Heart right ventricle (tissue), 16 donors: ENCODE results near the gene LYRM2. TPM values are rescaled to one million over a fixed set of nuclear protein-coding genes. Genes with fewer than 3 reads are reported as not detected.

Experiments
- ATAC-seq, 8 donors: fragments of 200-7000 bp; cut with Tn5 transposase; one replicate each; pipeline ENCODE4 v1.9.1; 2020; ENCODE audit warnings: mild to moderate bottlenecking in 8 of 8, moderate library complexity in 8 of 8, moderate number of reproducible peaks in 1 of 8
- DNase-seq, 2 donors: peaks; one replicate each; pipeline ENCODE4 v3.0.0-alpha.2; 2020
- H3K27ac ChIP-seq, 10 donors: fragments of 200-600 bp; sonication (generic) in 2 of 10; one replicate each; pipeline versions ENCODE4 v1.5.0 to v1.8.0; 2020 to 2022; ENCODE audit warnings: mild to moderate bottlenecking in 3 of 10
- H3K27me3 ChIP-seq, 7 donors: fragments of 200-600 bp; one replicate each; pipeline ENCODE4 v1.8.0; 2021 to 2022; ENCODE audit warnings: mild to moderate bottlenecking in 2 of 7
- H3K36me3 ChIP-seq, 9 donors: fragments of 200-600 bp; sonication (generic) in 1 of 9; one replicate each; pipeline versions ENCODE4 v1.5.0 to v1.8.0; 2020 to 2022; ENCODE audit warnings: mild to moderate bottlenecking in 2 of 9
- H3K4me1 ChIP-seq, 9 donors: fragments of 200-600 bp; sonication (generic) in 1 of 9; one replicate each; pipeline versions ENCODE4 v1.5.0 to v1.8.0; 2020 to 2022; ENCODE audit warnings: mild to moderate bottlenecking in 4 of 9
- H3K4me3 ChIP-seq, 10 donors: fragments of 200-600 bp; sonication (generic) in 2 of 10; one replicate each; pipeline versions ENCODE4 v1.5.0 to v1.8.0; 2020 to 2022; ENCODE audit warnings: mild to moderate bottlenecking in 7 of 10, moderate library complexity in 2 of 10
- H3K9me3 ChIP-seq, 11 donors: fragments of 200-600 bp in 10 of 11; sonication (generic) in 2 of 11; one replicate each; pipeline versions ENCODE4 v1.5.0 to v1.8.0; 2013 to 2022; ENCODE audit warnings: mild to moderate bottlenecking in 2 of 11, control low read depth in 1 of 11, moderate library complexity in 1 of 11
- CTCF ChIP-seq, 9 donors: fragments of 200-600 bp; sonication (generic) in 2 of 9; IDR thresholded peaks; one replicate each; pipeline versions ENCODE4 v1.5.0 to v1.8.0; 2021 to 2022; ENCODE audit warnings: antibody characterized with exemption in 9 of 9, mild to moderate bottlenecking in 5 of 9, moderate library complexity in 1 of 9
- WGBS, 2 donors: extraction: QIAGEN DNeasy Blood & Tissue Kit; methylation state at CpG; one replicate each; pipeline ENCODE4 v1.1.7; 2013; ENCODE audit warnings: inconsistent platforms in 1 of 2; 5-methylcytosine and 5-hydroxymethylcytosine counted together
- intact Hi-C, 10 donors: fragments of 100-400 bp; cut with DNase I; formaldehyde crosslinking; loops; one replicate each; pipeline versions ENCODE4 v1.11.1 to v1.14.2; 2022
- polyA plus RNA-seq, 2 donors: library from polyadenylated mRNA; stranded (reverse); fragments of 200-250 nt; gene quantifications; one replicate each; pipeline ENCODE4 v1.2.3, GENCODE V29; 2013
- total RNA-seq, 10 donors: library from RNA; stranded (reverse); fragmentation: NEBNext Ultra II Directional in 3 of 10; extraction: Animal tissue kit (Norgen Biotek cat#: 25700) in 3 of 10; gene quantifications; one replicate each; pipeline versions ENCODE4 v1.2.1 to v1.2.4, GENCODE V29; 2021 to 2023
- donor health status: Arrhythmogenic right ventricular cardiomyopathy.
- donor health status: ischemic (EF 13 %, LVEDD 7.1; RV severe dilation, severe dysfunction).
- donor health status: healthy with polysubstance abuse.
- donor health status: DM: no; HTN: yes; CAD: no.
- donor health status: DM: no; HTN: no; CAD: no.
- donor health status: ischemic (EF 25% LVEDD 6.9; RV normal size, moderate dysfunction).
- donor health status: ischemic (EF 25% LVEDD 5.7; RV mildly dilated, moderate dysfunction).
- donor health status: healthy.
- donor health status: DM: yes; HTN: yes; CAD: no.
- donor health status: Ischemic cardiomyopathy.
- donor health status: ischemic (EF 35%, LVEDD 5.7; RV mildly dilated, moderate dysfunction).
- donor health status: nonischemic (EF 11% LVEDD 7.7; RV severe dilation, severe dysfunction).
- donor health status: DM: yes; HTN: yes; CAD: no.
- donor health status: PGD.
- donor health status: ischemic (EF 29% LVEDD 5.4; RV normal size, mild dysfunction).
- donor health status: nonischemic (EF 23%, LVEDD 6.1; RV moderate dilation, normal function).

Gene LYRM2
- total and polyA plus RNA-seq, 12 donors: 10.9 to 58.2 (median 46.8) TPM

GRCh38 chr6:89618026-89618425, 20.5 kb downstream of the LYRM2 start:
- Histone ChIP-seq H3K4me3 (no peak overlapping the region), H3K4me1 (no peaks in the 10 kb centered on the region), H3K36me3 (peaks cover 0 to 62% (median 0%) of the 10 kb centered on the region in 9 donors), H3K27me3 (no peaks in the 10 kb centered on the region), H3K9me3 (no peaks in the 10 kb centered on the region), H3K27ac (no peak overlapping the region)
- intact Hi-C loops: loop anchor here in 2 of 10 donors (10.0 kb wide), 2 partner anchors 243 to 643 kb away; no protein-coding TSS in a partner anchor
- TF ChIP-seq CTCF (IDR thresholded peaks at IDR 0.05): no peak
- DNase-seq: no peak
- ATAC-seq: no peak
- WGBS, 2 donors: 96% methylated on average over 6 of the region's 6 CpGs

GRCh38 chr6:89616531-89616930, 22.0 kb downstream of the LYRM2 start:
- intact Hi-C loops: loop anchor here in 2 of 10 donors (10.0 kb wide), 2 partner anchors 242 to 642 kb away; no protein-coding TSS in a partner anchor

GRCh38 chr6:89615882-89616281, 22.7 kb downstream of the LYRM2 start:
- H3K9me3 ChIP-seq: no peaks in the 10 kb centered on the region
- no peaks in the 10 kb centered on the region for H3K27me3 ChIP-seq
- peaks cover 0 to 50% (median 0%) of the 10 kb centered on the region in 9 donors for H3K36me3 ChIP-seq
- intact Hi-C loops: loop anchor here in 2 of 10 donors (10.0 kb wide), 2 partner anchors 241 to 641 kb away; no protein-coding TSS in a partner anchor
- WGBS, 2 donors: 92% methylated on average over 5 of the region's 5 CpGs
- no peaks in the 10 kb centered on the region for H3K4me1 ChIP-seq
- no peak for DNase-seq
- no peak for TF ChIP-seq CTCF (IDR thresholded peaks at IDR 0.05)
- H3K27ac ChIP-seq: no peak overlapping the region
- ATAC-seq: no peak
- no peak overlapping the region for H3K4me3 ChIP-seq

More at GRCh38 chr6:89616531-89616930, 22.0 kb downstream of the LYRM2 start:
- no peaks in the 10 kb centered on the region for H3K27me3 ChIP-seq
- no peak overlapping the region for H3K4me3 ChIP-seq
- H3K27ac ChIP-seq: no peak overlapping the region
- no peak for DNase-seq
- peak in 1 of 8 donors; percentile 18 for ATAC-seq
- H3K9me3 ChIP-seq: no peaks in the 10 kb centered on the region
- no peak for TF ChIP-seq CTCF (IDR thresholded peaks at IDR 0.05)
- 81 to 96% methylated on average over 5 of the region's 5 CpGs for WGBS, 2 donors
- peaks cover 0 to 57% (median 0%) of the 10 kb centered on the region in 9 donors for H3K36me3 ChIP-seq
- no peaks in the 10 kb centered on the region for H3K4me1 ChIP-seq

- TF ChIP-seq CTCF (IDR thresholded peaks at IDR 0.05): no peak
- WGBS, 2 donors: 77 to 82% methylated on average over 5 of the region's 5 CpGs
- H3K27ac ChIP-seq: no peak overlapping the region
- no peak for DNase-seq
- no peaks in the 10 kb centered on the region for H3K4me1 ChIP-seq
- ATAC-seq: peak in 2 of 8 donors; percentile 31 to 50
- no peaks in the 10 kb centered on the region for H3K27me3 ChIP-seq
- no peak overlapping the region for H3K4me3 ChIP-seq
- intact Hi-C loops: loop anchor here in 6 of 10 donors (1.0 to 10.0 kb wide), 5 partner anchors 9 to 639 kb away; partner anchors contain the start of gene ANKRD6 (in 3 of the 6)
- H3K9me3 ChIP-seq: no peaks in the 10 kb centered on the region
- H3K36me3 ChIP-seq: peaks cover 0 to 45% (median 0%) of the 10 kb centered on the region in 9 donors
Observed at GRCh38 chr6:89613790-89614189, 24.8 kb downstream of the LYRM2 start.
